Fibroblast of the conjunctiva (primary cell): ENCODE data around the gene CABLES2.

Experiments used
- DNase-seq: peaks from one replicate; pipeline ENCODE4 v3.0.0-alpha.2; 2010; ENCODE audit warnings: low read depth

The CABLES2 gene

GRCh38 chr20:62404112-62404665 is 2.9 kb downstream of the CABLES2 start:
- no peak for DNase-seq

GRCh38 chr20:62403331-62403730 is 3.8 kb downstream of the CABLES2 start:
- no peak for DNase-seq

DNA sequence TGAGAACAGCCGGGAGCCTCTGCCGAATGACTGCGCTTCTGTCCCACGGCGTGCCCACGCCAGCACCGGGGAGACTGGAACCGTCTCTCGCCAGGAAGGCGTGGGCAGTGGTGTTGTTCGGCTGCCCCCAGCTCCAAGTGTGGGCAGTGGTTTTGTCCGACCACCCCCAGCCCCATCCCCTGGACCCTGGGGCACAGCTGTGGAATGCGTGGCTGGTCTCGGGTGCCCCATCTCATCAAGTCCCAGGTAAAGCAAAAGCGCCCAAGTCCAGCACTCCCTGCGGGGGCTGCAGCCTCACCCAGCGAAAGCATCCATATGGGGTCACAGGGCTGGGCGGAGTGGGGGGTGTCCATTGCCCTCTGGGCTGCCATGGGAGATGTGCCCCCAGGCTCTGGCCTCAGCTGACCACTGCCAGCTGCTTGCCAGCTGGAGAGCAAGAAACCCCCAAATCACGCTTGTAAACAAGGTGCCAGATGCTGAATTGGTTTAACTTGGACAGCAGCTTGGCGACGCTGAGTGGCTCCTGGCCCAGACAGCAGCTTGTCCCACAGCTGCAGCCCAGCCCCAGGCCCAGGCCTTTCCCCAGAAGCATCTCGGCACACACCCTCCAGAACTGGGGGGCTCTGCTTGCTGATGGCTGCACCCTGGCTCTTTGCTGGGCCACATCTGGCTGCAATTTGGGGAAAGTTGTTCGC is 4.5 kb downstream of the CABLES2 start:
- DNase-seq: no peak

DNA sequence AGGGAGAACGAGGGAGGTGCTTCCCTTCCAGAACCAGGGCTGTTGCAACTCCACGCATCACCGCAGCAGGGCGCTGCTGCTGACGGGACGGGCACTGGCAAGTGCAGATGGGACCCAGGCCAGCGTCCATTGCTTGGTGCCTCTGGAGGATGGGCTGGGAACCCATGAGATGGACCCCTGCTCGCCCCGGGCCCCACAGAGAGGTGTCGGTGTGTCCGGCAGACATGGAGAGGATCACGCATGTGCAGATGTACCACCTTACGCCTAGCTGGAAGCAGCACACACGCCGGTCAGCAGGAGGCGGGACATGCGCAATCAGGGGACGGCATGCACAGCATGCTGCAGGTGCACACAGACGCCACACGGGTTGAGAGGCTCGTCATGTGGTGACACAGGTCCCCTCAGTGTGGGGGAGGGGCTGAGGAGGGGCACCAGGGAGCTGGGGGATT is 5.7 kb downstream of the CABLES2 start:
- DNase-seq: no peak

DNA sequence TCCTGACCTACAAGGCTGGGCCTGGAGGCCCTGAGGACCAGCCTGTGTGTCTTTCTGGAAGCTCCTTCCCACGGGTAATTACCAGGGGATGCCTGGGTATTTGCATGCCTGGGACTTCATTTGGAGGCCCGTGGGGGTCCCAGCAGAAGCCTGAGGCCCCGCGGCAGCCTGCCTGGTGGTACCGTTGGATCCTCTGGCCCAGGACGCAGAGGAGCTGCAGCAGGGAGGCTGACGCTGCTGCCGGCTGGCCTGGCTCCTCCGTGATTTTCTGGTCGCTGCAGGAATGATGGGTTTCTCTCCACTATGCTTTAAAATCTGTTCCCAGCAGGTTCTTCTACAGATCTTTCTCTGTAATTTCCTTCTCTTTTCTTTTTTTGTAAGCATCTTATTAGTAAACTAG is 6.5 kb downstream of the CABLES2 start:
- no peak for DNase-seq

GRCh38 chr20:62400021-62400420 is 7.1 kb downstream of the CABLES2 start:
- DNase-seq: no peak

DNA sequence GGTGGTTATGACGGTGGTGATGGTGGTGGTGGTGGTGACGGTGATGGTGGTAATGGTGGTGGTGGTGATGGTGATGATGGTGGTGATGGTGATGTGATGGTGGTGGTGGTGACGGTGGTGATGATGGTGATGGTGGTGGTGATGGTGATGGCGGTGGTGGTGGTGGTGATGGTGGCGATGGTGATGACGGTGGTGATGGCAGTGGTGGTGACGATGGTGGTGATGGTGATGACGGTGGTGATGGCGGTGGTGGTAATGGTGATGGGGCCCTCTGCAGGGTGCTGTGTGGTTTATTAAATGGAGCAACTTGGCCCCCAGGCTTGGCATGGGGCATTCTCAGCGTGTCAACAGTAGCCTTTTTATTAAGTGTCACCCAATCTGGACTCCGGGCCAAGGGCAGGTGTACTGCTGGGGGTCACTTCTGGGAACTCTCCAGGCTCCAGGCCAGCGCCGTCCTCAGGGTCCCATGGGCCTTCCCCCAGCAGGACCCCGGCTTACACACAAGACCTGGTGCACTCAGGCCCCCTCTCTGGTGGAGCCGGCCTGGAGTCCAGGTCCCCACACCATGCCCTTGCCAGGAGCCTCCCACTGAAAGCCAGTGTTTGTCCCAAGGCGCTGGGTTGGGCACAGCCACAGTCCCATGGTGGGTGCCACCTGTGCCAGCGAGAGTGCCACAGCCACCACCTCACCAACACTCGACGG is 8.8 kb downstream of the CABLES2 start:
- no peak for DNase-seq

DNA sequence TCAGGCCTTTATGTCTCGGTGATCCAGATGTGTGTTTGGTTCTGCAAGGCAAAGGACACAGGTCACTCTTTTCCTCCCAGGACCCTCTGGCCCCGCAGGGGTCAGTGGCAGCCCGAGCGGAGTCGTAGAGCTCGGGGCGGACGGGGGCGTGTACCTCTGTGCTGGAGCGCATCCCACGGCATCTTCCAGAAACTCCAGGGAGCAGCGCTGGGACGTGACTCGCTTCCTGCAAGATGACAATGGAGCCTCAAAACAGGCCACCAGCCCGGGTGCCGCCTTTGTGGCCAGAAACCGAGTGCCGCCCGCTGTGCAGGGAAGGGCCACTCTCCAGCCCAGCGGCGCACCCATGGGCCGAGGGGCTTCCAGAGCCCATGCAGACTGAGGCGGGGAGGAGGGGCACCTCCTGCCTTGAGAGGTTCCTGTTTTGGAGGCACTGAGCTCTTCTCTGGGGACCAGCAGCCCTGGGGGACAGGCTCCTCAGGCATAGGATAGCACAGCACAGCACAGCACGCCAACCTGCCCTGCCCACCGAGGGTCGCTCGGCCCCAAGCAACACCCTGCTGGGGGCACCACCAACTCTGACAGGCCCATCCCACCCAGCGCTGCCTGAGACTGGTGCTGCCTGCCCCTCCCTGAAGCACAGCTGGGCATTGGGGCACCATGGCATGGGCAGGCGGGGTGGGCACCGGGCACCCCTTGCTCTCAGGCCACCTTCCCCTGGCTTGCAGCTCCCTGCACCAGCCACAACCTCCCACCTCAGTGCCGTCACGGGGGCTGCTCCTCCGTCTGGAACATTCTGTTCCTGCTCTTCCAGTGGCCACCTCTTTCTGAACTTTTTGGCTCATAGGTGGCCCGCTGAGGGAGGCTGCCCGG is 10.5 kb downstream of the CABLES2 start:
- DNase-seq: no peak

- no peak for DNase-seq
Measured at GRCh38 chr20:62395311-62396242, 11.5 kb downstream of the CABLES2 start.

GRCh38 chr20:62394248-62395245 is 12.5 kb downstream of the CABLES2 start:
- DNase-seq: no peak

DNA sequence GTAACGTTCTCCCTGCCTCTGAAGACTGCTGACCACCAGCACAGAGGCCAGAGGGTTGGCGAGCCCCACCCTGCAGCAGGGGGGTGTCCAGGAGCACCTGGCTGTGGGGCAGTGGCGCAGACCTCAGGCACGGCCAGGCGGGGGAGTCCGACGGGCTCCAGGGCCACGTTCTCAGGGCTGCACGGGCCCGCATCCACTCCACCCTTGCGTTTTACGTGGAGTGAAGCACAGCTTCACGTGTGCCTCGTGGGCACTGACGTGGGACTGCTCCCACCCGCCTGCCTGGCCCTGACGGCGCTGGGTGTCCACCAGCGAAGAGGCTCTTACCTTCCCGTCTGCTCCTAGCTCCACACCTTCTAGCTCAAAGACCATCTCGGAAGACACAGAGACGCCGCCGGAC is 13.3 kb downstream of the CABLES2 start:
- DNase-seq: no peak

- no peak for DNase-seq
Measured at GRCh38 chr20:62393335-62393665, 13.8 kb downstream of the CABLES2 start.

DNA sequence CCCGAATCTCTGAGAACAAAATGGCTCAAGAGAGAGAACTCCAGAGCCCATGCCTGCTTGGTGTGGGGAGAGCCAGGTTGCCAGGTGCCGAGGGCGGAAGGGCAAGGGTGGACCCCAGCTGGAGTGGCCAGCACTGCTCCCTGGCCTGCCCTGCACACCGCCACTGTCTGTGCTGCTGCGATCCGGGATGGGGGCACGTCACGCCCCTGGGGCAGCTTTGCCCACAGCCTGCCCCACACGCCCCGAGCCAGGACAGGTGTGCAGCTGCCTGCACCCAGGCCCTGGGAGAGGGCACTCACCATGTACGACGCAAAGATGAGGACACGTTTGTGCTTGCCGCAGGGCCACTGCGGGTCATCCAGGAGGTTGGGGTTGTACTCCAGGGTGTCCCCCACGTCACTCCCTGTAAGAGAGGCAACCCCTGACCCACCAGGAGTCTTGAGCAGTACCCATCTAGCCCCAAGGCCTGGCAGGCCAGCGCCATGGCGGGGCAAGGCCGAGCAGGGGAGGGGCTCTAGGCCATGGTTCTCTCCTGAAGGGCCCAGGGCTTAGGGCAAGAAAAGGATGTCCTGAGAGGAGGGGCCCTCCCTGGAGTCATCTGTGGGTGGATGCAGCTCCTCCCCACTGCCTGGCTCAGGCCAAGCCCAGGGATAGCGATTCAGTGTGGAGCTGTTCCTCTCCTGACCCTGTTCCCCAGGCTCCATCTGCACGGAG is 14.3 kb downstream of the CABLES2 start:
- DNase-seq: no peak

DNA sequence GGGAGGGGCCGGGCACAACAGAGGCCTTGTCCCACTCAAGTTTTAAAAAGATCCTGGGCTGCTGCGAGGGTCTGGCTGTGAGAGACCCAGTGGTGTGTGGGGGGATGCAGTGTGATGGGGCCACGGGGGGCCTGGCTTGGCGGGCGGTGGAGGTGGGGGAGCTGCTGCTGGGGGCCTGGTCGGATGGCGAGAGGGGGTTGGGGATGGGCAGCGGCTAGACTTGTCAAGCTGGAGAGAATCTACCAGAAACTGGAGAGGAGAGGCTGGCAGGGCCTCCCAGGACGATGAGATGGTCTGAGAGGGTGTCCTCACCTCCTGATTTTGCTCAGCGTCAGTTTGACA is 15.0 kb downstream of the CABLES2 start:
- DNase-seq: no peak

DNA sequence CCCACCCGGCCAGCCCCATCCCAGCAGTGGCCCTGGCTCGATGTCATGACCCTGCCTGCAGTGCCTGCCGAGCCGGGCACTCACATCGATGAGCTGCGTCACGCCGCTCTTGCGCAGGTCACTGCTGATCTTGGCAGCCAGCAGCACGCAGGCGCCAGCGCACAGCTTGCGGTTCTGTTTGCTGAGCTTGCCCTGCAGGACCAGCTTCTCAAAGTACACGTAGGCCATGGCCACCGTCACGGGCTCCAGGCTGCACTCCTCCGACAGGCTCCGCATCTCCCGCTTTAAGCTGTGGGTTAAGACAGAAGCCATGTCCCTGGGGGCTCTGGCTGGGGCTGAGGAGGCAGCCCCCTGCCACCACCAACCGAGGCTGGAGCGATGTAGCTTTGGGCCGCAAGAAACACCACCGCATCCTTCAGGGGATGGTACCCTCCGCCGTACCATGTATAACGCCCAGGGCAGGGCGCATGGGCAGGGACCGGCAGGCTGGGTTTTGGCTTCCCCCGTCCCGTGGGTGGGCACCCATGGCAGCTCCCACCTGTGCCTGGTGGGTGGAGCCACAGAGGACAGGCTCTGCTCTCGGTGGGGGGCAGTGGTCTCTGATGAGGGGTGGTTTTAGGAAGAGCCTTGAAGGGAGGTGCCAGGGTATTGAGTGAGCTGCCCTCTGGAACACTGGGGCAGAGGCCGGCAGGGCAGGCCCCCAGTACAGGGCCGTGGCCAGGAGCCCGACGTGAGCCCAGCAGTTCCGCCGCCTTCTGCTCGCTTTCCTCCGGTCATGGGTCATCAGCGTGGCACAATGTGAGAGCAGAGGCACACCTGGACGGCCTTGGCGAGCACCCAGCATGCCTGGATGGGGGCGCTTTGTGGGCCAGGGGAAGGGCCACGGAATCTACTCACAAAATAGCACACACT is 15.7 kb downstream of the CABLES2 start:
- no peak for DNase-seq

- no peak for DNase-seq
Measured at GRCh38 chr20:62390317-62391164, 16.5 kb downstream of the CABLES2 start.

GRCh38 chr20:62389601-62390087 is 17.4 kb downstream of the CABLES2 start:
- no peak for DNase-seq
